Activated CD4-positive, alpha-beta T cell treated with anti-CD3 and anti-CD28 coated beads, Interleukin-2, Interleukin-6, amounts not matched to agents 100 ng/mL and 50 ng/mL, durations not matched to agents 16 hours and 8 hours (primary cell): ENCODE measurements around the gene TMEM9.

Experiments
- DNase-seq: peaks from one replicate; pipeline ENCODE4 v3.0.0-alpha.2; 2020

Gene TMEM9

GRCh38 chr1:201154389-201155165 is at the start of gene TMEM9:
Gene TMEM9, minus strand, starts transcription at chr1:201154474. Its CDS starts 551 bp downstream, at chr1:201153923.
- peak; percentile 98 for DNase-seq

- no peak for DNase-seq
Observed at GRCh38 chr1:201198598-201198997, 44.3 kb upstream of the TMEM9 start.

- DNase-seq, result no peak
Observed at GRCh38 chr1:201194046-201194445, 39.8 kb upstream of the TMEM9 start.

- DNase-seq, result no peak
Observed at GRCh38 chr1:201192261-201192788, 38.1 kb upstream of the TMEM9 start.

- peak; percentile 52 for DNase-seq
Observed at GRCh38 chr1:201191653-201192260, 37.5 kb upstream of the TMEM9 start.

- no peak for DNase-seq
Observed at GRCh38 chr1:201190624-201191051, 36.4 kb upstream of the TMEM9 start, which contains the start of gene IGFN1. Gene IGFN1, plus strand, starts transcription at chr1:201190824. Its CDS starts 2,470 bp downstream, at chr1:201193294.

GRCh38 chr1:201190005-201190404 is 35.7 kb upstream of the TMEM9 start:
- no peak for DNase-seq

- DNase-seq, result no peak
Observed at GRCh38 chr1:201189085-201189484, 34.8 kb upstream of the TMEM9 start.

GRCh38 chr1:201186192-201186591 is 31.9 kb upstream of the TMEM9 start:
- no peak for DNase-seq

GRCh38 chr1:201185527-201186128 is 31.4 kb upstream of the TMEM9 start:
- DNase-seq, result no peak

- no peak for DNase-seq
Observed at GRCh38 chr1:201185123-201185453, 30.8 kb upstream of the TMEM9 start.

GRCh38 chr1:201184307-201185122 is 30.2 kb upstream of the TMEM9 start:
- DNase-seq, result no peak

- no peak for DNase-seq
Observed at GRCh38 chr1:201183753-201184152, 29.5 kb upstream of the TMEM9 start.

- no peak for DNase-seq
Observed at GRCh38 chr1:201183209-201183608, 28.9 kb upstream of the TMEM9 start.

- no peak for DNase-seq
Observed at GRCh38 chr1:201181726-201182125, 27.5 kb upstream of the TMEM9 start.

GRCh38 chr1:201181323-201181722 is 27.0 kb upstream of the TMEM9 start:
- no peak for DNase-seq

GRCh38 chr1:201180901-201181300 is 26.6 kb upstream of the TMEM9 start:
- no peak for DNase-seq

- no peak for DNase-seq
Observed at GRCh38 chr1:201180141-201180540, 25.9 kb upstream of the TMEM9 start.

GRCh38 chr1:201178718-201179117 is 24.4 kb upstream of the TMEM9 start:
- no peak for DNase-seq

- no peak for DNase-seq
Observed at GRCh38 chr1:201176940-201177339, 22.7 kb upstream of the TMEM9 start.

GRCh38 chr1:201175820-201176500 is 21.7 kb upstream of the TMEM9 start:
- no peak for DNase-seq

- DNase-seq, result no peak
Observed at GRCh38 chr1:201173736-201174135, 19.5 kb upstream of the TMEM9 start.
